ENCODE measurements around the gene SKIL.

The SKIL gene

DNA sequence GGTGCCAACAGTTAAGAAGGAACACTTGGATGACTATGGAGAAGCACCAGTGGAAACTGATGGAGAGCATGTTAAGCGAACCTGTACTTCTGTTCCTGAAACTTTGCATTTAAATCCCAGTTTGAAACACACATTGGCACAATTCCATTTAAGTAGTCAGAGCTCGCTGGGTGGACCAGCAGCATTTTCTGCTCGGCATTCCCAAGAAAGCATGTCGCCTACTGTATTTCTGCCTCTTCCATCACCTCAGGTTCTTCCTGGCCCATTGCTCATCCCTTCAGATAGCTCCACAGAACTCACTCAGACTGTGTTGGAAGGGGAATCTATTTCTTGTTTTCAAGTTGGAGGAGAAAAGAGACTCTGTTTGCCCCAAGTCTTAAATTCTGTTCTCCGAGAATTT lies 3.0 kb downstream of the SKIL start:
- no peak for DNase-seq (ENCODE audit: low read depth)
- no peak overlapping the region for H3K4me3 ChIP-seq (ENCODE audit: control insufficient read depth, low read depth, low read length)
- TF ChIP-seq, protein P1, sequence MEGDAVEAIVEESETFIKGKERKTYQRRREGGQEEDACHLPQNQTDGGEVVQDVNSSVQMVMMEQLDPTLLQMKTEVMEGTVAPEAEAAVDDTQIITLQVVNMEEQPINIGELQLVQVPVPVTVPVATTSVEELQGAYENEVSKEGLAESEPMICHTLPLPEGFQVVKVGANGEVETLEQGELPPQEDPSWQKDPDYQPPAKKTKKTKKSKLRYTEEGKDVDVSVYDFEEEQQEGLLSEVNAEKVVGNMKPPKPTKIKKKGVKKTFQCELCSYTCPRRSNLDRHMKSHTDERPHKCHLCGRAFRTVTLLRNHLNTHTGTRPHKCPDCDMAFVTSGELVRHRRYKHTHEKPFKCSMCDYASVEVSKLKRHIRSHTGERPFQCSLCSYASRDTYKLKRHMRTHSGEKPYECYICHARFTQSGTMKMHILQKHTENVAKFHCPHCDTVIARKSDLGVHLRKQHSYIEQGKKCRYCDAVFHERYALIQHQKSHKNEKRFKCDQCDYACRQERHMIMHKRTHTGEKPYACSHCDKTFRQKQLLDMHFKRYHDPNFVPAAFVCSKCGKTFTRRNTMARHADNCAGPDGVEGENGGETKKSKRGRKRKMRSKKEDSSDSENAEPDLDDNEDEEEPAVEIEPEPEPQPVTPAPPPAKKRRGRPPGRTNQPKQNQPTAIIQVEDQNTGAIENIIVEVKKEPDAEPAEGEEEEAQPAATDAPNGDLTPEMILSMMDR (IDR thresholded peaks at IDR 0.05; ENCODE audit: control insufficient read depth, insufficient read depth, low read depth, low read length, missing control alignments), result no peak

DNA sequence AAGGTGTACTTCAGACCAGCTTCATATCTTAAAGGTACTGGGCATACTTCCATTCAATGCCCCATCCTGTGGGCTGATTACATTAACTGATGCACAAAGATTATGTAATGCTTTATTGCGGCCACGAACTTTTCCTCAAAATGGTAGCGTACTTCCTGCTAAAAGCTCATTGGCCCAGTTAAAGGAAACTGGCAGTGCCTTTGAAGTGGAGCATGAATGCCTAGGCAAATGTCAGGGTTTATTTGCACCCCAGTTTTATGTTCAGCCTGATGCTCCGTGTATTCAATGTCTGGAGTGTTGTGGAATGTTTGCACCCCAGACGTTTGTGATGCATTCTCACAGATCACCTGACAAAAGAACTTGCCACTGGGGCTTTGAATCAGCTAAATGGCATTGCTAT lies 3.4 kb downstream of the SKIL start:
- TF ChIP-seq, protein P1 (IDR thresholded peaks at IDR 0.05; ENCODE audit: control insufficient read depth, insufficient read depth, low read depth, low read length, missing control alignments), result no peak
- DNase-seq (ENCODE audit: low read depth), result no peak
- no peak overlapping the region for H3K4me3 ChIP-seq (ENCODE audit: control insufficient read depth, low read depth, low read length)

DNA sequence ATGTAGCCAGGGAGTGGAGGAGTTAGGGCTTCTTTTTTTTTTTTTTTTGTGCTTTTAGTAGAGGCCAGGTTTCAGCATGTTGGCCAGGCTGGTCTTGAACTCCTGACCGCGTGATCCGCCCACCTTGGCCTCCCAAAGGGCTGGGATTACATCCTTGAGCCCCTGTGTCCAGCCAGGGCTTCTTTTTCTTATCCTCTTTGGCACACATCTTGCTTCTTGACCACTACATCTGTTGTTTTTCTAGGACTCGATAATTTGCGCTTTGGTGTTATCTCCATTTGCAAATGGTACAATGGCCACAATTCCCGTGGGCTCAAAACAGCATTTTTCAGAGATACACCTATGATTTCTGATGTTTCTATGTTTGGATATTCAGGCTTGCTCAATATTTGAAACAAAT lies 4.2 kb downstream of the SKIL start:
- no peak for DNase-seq (ENCODE audit: low read depth)
- no peak overlapping the region for H3K4me3 ChIP-seq (ENCODE audit: control insufficient read depth, low read depth, low read length)

DNA sequence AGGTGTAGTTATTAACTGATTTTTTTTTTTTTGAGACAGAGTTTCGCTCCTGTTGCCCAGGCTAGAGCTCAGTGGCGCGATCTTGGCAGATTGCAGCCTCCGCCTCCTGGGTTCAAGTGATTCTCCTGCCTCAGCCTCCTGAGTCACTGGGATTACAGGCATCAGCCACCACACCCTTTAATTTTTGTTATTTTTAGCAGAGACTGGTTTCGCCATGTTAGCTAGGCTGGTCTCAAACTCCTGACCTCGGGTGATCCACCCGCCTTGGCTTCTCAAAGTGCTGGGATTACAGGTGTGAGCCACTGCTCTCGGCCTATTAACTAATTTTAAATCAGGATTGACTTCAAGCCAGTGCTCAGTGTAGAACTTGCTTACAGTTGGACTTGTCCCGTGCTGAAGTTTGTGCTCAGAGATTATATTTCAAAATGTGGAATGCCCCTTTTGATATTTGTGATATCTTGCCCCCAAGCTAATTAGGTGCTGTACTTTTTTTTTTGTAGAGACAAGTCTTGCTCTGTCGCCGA lies 6.0 kb downstream of the SKIL start:
- DNase-seq (ENCODE audit: low read depth), result no peak
- TF ChIP-seq, protein P1 (IDR thresholded peaks at IDR 0.05; ENCODE audit: control insufficient read depth, insufficient read depth, low read depth, low read length, missing control alignments), result no peak
- H3K4me3 ChIP-seq (ENCODE audit: control insufficient read depth, low read depth, low read length), result no peak overlapping the region

More for the DNA sequence above, 4.2 kb downstream of the SKIL start:
- TF ChIP-seq, protein P1 (IDR thresholded peaks at IDR 0.05; ENCODE audit: control insufficient read depth, insufficient read depth, low read depth, low read length, missing control alignments), result no peak

DNA sequence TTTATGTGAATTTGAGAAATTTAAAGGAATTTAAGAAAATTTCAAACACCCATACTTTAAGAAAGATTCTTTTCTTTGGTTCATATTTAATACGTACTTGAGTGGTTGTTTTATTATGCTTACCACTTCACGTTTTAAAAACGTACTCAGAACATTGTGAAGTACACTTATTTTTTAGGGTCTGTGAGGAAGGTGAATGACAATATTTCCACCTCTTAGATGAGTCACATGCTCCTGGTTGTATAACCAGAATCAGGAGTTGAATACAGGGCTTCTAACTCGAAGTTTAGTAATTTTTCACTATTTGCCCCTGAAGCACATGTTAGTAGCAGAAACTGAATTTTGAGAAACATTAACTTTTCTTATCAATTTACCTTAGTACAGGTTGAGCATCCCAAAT lies 7.5 kb downstream of the SKIL start:
- TF ChIP-seq, protein P1 (IDR thresholded peaks at IDR 0.05; ENCODE audit: control insufficient read depth, insufficient read depth, low read depth, low read length, missing control alignments), result no peak
- no peak for DNase-seq (ENCODE audit: low read depth)
- no peak overlapping the region for H3K4me3 ChIP-seq (ENCODE audit: control insufficient read depth, low read depth, low read length)

DNA sequence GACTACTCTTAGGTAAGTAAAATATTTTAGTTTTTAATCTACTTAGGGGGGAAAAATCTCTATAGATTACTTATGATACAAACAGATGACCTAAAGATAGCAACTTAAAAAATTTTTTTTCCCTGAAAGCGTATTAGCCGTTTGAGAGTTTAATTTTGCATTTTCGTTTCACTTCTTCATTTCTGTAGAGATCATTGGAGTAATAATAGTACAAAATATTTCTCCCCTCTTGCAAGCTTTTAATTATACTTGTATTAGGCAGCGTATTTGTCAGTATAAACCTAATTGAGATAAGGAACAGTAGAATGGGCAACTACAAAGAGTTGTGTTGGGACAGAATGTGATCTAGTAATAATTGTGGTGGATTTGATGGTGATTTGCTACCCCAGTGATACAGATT lies 10.3 kb downstream of the SKIL start:
- DNase-seq (ENCODE audit: low read depth), result no peak
- no peak overlapping the region for H3K4me3 ChIP-seq (ENCODE audit: control insufficient read depth, low read depth, low read length)
- TF ChIP-seq, protein P1 (IDR thresholded peaks at IDR 0.05; ENCODE audit: control insufficient read depth, insufficient read depth, low read depth, low read length, missing control alignments), result no peak

DNA sequence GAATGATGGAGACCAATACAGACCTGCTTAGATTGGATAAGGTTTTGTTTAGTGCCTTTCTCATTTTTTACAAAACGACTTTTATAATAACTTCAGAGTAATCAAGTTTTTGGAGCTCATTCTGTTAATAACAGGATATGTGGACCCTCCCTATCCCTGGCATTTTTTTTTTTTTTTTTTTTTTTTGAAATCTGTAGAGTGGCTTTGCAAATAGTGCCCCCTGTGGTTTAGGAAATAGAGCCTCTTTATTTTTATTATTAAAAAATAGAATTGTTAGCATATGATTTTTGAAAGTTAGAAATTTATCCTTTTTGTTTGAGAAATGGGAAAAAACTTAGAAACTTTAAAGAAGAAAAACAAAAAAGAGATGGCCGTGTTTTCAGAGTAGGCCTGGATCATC lies 11.4 kb downstream of the SKIL start:
- TF ChIP-seq, protein P1 (IDR thresholded peaks at IDR 0.05; ENCODE audit: control insufficient read depth, insufficient read depth, low read depth, low read length, missing control alignments), result peak; percentile 19
- DNase-seq (ENCODE audit: low read depth), result no peak
- H3K4me3 ChIP-seq (ENCODE audit: control insufficient read depth, low read depth, low read length), result no peak overlapping the region

All from AG09309 (cell line).